GM10266 (cell line): ENCODE measurements around the gene TSPAN12.

ENCODE experiments used
- DNase-seq: peaks from one replicate; pipeline ENCODE4 v3.0.0; 2012; ENCODE audit errors: extremely low spot score
- TF ChIP-seq, protein P1 (sequence below): IDR thresholded peaks from 2 replicates; pipeline ENCODE4 v1.5.1; 2012; ENCODE audit warnings: mild to moderate bottlenecking, low read depth; ENCODE audit not compliant: control insufficient read depth, insufficient read depth; ENCODE audit errors: missing control alignments

Gene TSPAN12

DNA sequence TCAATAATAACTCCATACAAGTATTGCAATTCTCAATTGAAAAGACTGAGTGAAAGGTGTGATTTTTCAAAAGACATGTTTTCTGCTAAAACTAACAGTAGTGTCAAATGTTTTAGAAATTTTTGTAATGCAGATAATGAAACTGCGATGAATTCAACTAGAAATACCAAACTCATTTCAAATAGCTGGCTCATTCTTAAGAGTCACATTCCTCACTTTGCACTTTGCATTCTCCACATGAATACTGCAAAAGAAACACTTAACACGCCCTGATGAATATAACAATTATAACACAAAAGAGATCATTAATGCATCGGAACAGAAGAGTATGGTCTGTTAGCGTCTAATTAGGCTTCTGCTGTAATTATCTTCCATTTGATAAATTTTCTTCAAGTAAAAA is 15.5 kb upstream of the TSPAN12 start:
- TF ChIP-seq, protein P1, sequence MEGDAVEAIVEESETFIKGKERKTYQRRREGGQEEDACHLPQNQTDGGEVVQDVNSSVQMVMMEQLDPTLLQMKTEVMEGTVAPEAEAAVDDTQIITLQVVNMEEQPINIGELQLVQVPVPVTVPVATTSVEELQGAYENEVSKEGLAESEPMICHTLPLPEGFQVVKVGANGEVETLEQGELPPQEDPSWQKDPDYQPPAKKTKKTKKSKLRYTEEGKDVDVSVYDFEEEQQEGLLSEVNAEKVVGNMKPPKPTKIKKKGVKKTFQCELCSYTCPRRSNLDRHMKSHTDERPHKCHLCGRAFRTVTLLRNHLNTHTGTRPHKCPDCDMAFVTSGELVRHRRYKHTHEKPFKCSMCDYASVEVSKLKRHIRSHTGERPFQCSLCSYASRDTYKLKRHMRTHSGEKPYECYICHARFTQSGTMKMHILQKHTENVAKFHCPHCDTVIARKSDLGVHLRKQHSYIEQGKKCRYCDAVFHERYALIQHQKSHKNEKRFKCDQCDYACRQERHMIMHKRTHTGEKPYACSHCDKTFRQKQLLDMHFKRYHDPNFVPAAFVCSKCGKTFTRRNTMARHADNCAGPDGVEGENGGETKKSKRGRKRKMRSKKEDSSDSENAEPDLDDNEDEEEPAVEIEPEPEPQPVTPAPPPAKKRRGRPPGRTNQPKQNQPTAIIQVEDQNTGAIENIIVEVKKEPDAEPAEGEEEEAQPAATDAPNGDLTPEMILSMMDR: no peak
- DNase-seq: no peak

DNA sequence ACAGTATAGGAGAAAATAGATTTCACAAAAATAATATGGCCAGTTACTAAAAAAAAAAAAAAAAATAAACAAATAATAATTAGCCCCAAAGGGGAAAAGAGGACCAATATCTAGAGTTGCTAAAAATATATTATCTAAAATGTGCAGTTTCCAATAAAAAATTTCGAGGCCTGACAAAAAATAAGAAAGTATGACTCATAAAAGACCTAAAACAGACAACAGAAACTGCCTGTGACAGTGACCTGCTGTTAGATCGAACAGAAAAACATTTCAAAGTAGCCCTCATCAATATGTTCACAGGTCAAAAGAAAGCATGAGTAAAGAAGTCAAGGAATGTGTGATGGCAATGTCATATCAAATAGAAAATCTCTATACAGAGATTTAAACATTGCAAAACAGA is 11.8 kb upstream of the TSPAN12 start:
- no peak for DNase-seq
- TF ChIP-seq, protein P1: no peak

DNA sequence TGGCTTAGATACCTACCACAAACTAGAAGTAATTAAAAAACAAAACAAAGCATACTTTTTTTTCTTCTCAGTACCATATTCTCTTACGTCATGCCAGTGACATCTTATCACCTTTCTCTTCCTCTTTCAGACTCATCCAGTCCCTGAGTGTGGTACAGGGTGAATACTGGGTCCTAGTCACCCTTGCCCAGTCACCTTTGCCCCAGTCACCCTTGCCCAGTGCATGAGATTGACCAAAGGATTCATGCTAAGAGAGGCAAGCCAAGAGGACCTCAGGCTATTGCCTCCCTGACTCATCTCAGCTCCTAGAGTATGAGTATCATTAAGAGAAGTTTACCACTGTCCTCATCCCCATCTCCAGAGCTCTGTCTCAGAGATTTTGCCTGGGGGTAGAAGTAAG is 10.0 kb upstream of the TSPAN12 start:
- DNase-seq: no peak
- TF ChIP-seq, protein P1: no peak

DNA sequence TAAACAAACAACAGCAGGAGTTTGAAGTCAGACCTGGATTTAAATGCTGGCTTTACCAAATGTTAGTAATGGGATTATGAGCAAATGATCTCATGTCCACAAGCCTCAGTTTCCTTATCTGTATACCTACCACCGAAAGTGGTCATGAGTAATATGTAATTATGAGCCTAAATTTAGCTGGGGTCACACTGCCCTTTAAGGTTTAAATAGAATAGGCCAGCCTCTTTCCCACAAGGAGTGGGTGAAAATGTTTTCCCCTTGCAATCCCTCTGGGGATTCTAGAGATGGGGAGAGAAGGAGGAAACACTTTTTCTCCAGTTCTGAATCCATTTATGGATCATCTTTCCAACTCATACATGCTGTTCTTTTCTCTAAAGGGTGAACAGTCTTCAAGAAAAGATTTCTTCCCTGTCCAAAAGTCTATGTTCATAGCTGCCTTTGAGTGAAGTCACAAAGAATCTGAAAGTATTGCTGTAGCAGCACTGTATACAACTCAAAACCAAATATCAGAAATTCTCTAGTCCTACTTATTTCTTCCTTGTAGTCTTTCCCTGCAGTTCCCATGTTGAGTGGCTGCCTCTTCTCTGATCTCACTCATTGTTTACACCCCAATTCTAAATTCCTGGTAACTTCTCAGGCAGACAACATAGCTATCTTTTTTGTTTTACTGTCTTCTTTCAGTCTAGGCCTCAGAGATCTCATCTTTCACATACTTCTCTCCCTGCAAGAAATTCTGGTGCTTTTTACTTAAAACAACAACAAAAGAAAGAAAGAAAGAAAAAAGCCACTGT is 7.4 kb upstream of the TSPAN12 start:
- TF ChIP-seq, protein P1: no peak
- DNase-seq: no peak

DNA sequence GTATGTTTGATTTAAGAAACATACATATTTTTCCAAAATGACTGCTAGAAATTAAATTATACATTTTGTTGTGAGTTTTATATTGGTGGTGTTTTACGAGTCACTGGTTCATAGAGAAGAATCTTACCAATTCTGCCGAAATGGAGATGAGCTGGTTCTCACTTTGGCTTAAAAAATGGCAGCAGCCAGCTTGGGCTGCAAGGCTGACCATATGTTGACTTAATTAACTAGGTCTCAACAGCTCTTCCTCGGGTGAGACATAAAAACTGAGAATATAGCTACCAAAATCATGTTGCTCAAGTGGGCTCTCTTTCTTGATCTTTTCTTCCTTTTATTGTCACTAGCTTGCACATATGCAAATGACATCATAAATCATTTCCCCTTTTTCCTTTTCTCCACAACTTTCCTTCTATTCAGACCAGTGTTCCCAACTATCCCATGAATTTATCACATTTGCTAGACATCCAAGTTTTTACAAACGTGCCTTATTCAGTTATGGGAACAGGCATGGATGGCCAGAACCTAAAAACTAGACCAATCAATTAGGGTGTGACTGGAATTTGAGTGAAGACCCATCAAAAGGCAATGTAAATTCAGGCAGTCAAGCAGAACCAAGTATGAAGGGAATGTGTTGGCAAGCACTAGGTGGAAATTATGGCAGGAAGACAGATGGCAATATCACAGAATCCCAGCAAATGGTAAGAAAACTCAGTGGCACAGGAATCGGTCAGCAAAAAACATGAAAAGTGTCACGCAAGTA is 6.4 kb upstream of the TSPAN12 start:
- no peak for DNase-seq
- TF ChIP-seq, protein P1: no peak

DNA sequence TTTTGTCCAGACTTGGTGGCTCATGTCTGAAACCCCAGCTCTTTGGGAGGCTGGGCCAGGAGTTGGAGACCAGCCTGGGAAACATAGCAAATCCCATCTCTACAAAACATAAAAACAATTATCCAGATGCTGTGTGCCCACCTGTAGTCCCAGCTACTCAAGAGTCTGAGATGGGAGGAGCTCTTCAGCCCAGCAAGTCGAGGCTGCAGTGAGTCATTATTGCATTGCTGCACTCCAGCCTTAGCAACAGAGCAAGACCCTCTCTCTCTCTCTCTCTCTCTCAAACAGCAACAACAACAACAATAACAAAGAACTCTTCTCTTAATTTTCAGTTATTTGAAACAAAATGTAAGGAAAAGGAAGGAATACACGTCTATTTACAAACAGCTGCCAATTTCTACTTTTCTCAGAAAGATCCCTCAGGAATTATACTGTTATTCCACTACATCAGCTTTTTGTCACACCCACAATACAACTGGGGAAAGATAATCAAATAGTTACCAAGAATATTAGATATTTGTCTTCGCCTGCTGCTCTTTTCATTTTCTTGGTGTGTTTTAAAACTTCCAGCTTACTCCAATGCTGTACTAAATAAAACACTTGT is 5.1 kb upstream of the TSPAN12 start:
- no peak for DNase-seq
- TF ChIP-seq, protein P1: no peak

DNA sequence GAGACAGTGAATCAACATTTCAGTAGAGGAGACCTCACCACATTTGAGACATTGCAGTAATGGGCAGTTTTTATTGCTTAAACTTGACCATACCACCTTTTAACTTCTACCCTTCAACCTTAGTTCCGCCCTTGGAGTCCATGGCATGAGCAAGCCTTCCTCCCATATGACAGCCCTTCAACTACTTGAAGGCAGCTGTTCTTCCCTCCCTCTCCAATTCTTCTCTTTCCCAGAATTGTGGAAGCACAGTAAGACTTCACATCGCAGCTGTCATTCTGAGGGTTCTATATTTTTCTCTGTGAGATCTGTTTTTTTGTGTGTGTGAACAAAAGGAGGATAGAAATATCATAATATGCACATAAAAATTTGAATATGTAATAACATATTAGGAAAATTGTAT is 2.2 kb upstream of the TSPAN12 start:
- no peak for DNase-seq
- TF ChIP-seq, protein P1: no peak
